ENCODE measurements around the gene TPP1. TPM values are rescaled to one million over a fixed set of nuclear protein-coding genes. Genes with fewer than 3 reads are reported as not detected.

Gene TPP1
- total and polyA plus RNA-seq, 9 of the 15 experiments (the other 6 are each of a cell fraction or from before 2014, with no cell fraction given): 7.5 to 75.8 (median 15.7) TPM

DNA sequence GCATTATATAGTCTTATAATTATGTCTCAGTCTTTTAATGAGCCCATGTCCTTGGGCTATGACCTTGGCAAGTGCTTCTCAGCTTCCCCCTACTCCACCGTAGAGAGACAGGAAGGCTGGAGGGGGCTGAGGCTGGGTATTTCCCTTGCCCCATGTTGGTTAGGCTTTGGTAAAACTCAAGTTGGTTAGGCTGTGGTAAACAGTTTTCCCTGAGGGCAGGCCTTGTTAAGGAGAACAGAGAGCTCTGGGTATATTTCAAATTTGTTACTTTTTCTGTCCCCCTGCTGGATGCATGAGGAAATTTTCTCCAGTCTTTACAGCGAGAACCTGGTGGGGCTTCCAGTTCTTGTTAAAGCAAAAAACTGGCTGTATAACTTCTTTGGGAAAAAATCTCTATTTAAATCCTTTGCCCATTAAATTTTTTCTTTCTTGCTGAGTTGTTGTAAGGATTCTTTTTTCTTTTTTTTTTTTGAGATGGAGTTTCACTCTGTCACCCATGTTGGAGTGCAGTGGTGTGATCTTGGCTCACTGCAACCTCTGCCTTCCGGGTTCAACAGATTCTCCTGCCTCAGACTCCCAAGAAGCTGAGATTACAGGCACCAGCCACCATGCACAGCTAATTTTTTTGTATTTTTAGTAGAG is 48.6 kb upstream of the TPP1 start (continued):
- TF ChIP-seq DMBX1 (CRISPR knock-in tag; IDR thresholded peaks at IDR 0.05; ENCODE audit: borderline replicate concordance): 0 out of 2 replicates have a peak, but pooled peaks have one; percentile 22
- TF ChIP-seq, protein P1, sequence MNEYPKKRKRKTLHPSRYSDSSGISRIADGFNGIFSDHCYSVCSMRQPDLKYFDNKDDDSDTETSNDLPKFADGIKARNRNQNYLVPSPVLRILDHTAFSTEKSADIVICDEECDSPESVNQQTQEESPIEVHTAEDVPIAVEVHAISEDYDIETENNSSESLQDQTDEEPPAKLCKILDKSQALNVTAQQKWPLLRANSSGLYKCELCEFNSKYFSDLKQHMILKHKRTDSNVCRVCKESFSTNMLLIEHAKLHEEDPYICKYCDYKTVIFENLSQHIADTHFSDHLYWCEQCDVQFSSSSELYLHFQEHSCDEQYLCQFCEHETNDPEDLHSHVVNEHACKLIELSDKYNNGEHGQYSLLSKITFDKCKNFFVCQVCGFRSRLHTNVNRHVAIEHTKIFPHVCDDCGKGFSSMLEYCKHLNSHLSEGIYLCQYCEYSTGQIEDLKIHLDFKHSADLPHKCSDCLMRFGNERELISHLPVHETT (CRISPR knock-in tag; conservative IDR thresholded peaks at IDR 0.05 in 1 of 2, IDR thresholded peaks at IDR 0.05 in 1 of 2): 0 out of 4 replicates have a peak, but pooled peaks of 1 of the 2 experiments have one; percentile 30
- TF ChIP-seq CEBPG (CRISPR knock-in tag; IDR thresholded peaks at IDR 0.05): no peak
- TF ChIP-seq CEBPG (tag; conservative IDR thresholded peaks at IDR 0.05 in 1 of 2, IDR thresholded peaks at IDR 0.05 in 1 of 2): 0 out of 4 replicates have a peak, but pooled peaks of 1 of the 2 experiments have one; percentile 20

DNA sequence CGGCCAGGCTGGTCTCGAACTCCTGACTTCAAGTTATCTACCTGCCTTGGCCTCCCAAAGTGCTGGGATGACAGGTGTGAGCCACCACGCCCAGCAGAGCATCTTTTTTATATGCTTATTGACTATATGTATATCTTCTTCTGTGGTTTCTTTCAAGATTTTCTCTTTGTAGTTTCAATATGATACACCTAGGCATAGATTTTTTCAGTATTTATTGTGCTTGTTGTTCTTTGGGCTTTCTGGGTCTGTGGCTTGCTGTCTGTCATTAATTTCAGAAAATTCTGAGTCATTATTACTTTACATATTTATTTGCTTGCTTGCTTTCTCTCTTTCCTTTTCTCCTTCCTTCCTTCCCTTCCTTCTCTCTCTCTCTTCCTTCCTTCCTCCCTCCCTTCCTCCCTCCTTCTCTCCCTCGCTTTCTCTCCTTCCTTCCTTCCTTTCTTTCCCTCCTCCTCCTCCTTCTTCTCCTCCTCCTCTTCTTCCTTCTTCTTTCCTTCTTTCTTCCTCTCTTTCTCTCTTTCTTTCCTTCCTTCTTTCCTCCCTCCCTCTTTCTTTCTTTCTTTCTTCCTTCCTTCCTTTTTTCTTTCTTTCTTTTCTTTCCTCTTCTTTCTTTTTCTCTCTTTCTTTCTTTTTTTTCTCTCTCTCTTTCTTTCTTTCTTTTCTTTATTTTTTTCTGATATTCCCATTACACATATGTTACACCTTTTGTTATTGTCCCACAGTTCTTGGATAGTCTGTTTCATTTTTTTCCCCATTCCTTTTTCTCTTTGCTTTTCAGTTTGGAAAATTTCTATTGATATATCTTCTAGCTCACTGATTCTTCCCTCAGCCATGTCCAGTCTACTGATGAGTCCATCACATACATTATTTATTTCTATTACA is 47.3 kb upstream of the TPP1 start:
- ATAC-seq (no peak), FAIRE-seq (no peak), DNase-seq (ENCODE audit: extremely low read depth in 1 of 4, low spot score in 3 of 4) (no peak)
- BruUV-seq (replicated peaks): no TSS peak
- Histone ChIP-seq H2AFZ (ENCODE audit: low read depth, low read length) (no peak overlapping the region), H3K79me2 (ENCODE audit: control insufficient read depth, insufficient read depth, low read length) (no peaks in the 10 kb centered on the region), H3K4me3 (no peak overlapping the region), H3K4me1 (replicated peaks in 1 of 2; ENCODE audit: control insufficient read depth in 2 of 2, insufficient read depth in 2 of 2, low read length in 2 of 2) (peaks cover 0 to 11% of the 10 kb centered on the region in 2 experiments; a peak in 4 of 5 replicates), H3K27me3 (ENCODE audit: control insufficient read depth in 2 of 2, insufficient read depth in 2 of 2, low read length in 2 of 2) (no peaks in the 10 kb centered on the region), H4K20me1 (replicated peaks; ENCODE audit: control insufficient read depth, insufficient read depth, low read length) (no peaks in the 10 kb centered on the region), H3K9ac (ENCODE audit: insufficient read depth in 1 of 2, low read depth in 2 of 2, low read length in 2 of 2) (no peak overlapping the region), H3K36me3 (ENCODE audit: control insufficient read depth, insufficient read depth, low read length) (no peaks in the 10 kb centered on the region), H3K9me3 (replicated peaks; ENCODE audit: control insufficient read depth, insufficient read depth, low read depth, low read length) (no peaks in the 10 kb centered on the region), H3K4me2 (ENCODE audit: insufficient read depth, low read length) (no peak overlapping the region), H3K27ac (ENCODE audit: extremely low read depth, low read depth, low read length) (no peak overlapping the region), H3K9me1 (ENCODE audit: control insufficient read depth, insufficient read depth, low read length) (no peaks in the 10 kb centered on the region)
- intact Hi-C loops (cut with micrococcal nuclease): loop anchor here (5.0 kb wide), 1 partner anchor 64 kb away; the partner anchor contains the start of genes ILK and RRP8
- ChIA-PET POLR2A (interaction anchor here (0.6 to 1.0 kb wide), 2 partner anchors 14 to 45 kb away, joined by 3 read pairs; no protein-coding TSS in a partner anchor), CTCF (ENCODE audit: low intra/inter-chr PET ratio) (no interaction called here)
- in situ Hi-C loops (cut with MboI): no loop called here
- 56% methylated on average over 4 of the region's 4 CpGs for WGBS (ENCODE audit: insufficient coverage, low coverage, missing lambda C conversion rate)
- peak in 1 of 2 experiments; percentile 50; a peak in 1 of 4 replicates for TF ChIP-seq HDAC1 (IDR thresholded peaks at IDR 0.05)
- no peak for TF ChIP-seq NELFE (IDR thresholded peaks at IDR 0.05; ENCODE audit: insufficient read depth, insufficient read length)
- TF ChIP-seq ZNF311 (CRISPR knock-in tag; IDR thresholded peaks at IDR 0.05): no peak
- TF ChIP-seq, protein P2, sequence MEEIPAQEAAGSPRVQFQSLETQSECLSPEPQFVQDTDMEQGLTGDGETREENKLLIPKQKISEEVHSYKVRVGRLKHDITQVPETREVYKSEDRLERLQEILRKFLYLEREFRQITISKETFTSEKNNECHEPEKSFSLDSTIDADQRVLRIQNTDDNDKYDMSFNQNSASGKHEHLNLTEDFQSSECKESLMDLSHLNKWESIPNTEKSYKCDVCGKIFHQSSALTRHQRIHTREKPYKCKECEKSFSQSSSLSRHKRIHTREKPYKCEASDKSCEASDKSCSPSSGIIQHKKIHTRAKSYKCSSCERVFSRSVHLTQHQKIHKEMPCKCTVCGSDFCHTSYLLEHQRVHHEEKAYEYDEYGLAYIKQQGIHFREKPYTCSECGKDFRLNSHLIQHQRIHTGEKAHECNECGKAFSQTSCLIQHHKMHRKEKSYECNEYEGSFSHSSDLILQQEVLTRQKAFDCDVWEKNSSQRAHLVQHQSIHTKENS (CRISPR knock-in tag; IDR thresholded peaks at IDR 0.05): no peak
- no peak for TF ChIP-seq RBFOX2 (IDR thresholded peaks at IDR 0.05; ENCODE audit: low read depth, low read length)
- TF ChIP-seq ZNF699 (CRISPR knock-in tag; IDR thresholded peaks at IDR 0.05; ENCODE audit: insufficient replicate concordance): no peak
- TF ChIP-seq, protein P3, sequence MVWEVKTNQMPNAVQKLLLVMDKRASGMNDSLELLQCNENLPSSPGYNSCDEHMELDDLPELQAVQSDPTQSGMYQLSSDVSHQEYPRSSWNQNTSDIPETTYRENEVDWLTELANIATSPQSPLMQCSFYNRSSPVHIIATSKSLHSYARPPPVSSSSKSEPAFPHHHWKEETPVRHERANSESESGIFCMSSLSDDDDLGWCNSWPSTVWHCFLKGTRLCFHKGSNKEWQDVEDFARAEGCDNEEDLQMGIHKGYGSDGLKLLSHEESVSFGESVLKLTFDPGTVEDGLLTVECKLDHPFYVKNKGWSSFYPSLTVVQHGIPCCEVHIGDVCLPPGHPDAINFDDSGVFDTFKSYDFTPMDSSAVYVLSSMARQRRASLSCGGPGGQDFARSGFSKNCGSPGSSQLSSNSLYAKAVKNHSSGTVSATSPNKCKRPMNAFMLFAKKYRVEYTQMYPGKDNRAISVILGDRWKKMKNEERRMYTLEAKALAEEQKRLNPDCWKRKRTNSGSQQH (CRISPR knock-in tag; IDR thresholded peaks at IDR 0.05): 0 out of 2 replicates have a peak, but pooled peaks have one; percentile 51
- no peak for TF ChIP-seq ESRRB (CRISPR knock-in tag; IDR thresholded peaks at IDR 0.05; ENCODE audit: borderline replicate concordance)

Data from K562 (cell line).